GM12872 (cell line): ENCODE measurements around the gene ZNF511.

Source experiments
- CTCF ChIP-seq: IDR thresholded peaks from 3 replicates; pipeline ENCODE4 v1.5.1; 2011; ENCODE audit warnings: low read depth, mild to moderate bottlenecking, low read length, moderate library complexity; ENCODE audit not compliant: insufficient read depth

Gene ZNF511

GRCh38 chr10:133328358-133329343 is 19.9 kb downstream of the ZNF511 start:
- TF ChIP-seq CTCF = no peak

GRCh38 chr10:133329491-133330202 is 20.9 kb downstream of the ZNF511 start:
- peak; percentile 90 for TF ChIP-seq CTCF

- TF ChIP-seq CTCF = no peak
Measured at GRCh38 chr10:133332936-133333699, 24.4 kb downstream of the ZNF511 start.

GRCh38 chr10:133334503-133335245 is 26.0 kb downstream of the ZNF511 start:
- no peak for TF ChIP-seq CTCF

- TF ChIP-seq CTCF = no peak
Measured at GRCh38 chr10:133335246-133336117, 26.8 kb downstream of the ZNF511 start.

- TF ChIP-seq CTCF = no peak
Measured at GRCh38 chr10:133336118-133336576, 27.4 kb downstream of the ZNF511 start.
